ENCODE measurements around the gene OR51A4.
"Not testable (repeated sequence)": the region's sequence is repeated elsewhere in the genome, so short reads cannot be mapped to it uniquely, and the experiment has no call there.

Gene OR51A4, protein sequence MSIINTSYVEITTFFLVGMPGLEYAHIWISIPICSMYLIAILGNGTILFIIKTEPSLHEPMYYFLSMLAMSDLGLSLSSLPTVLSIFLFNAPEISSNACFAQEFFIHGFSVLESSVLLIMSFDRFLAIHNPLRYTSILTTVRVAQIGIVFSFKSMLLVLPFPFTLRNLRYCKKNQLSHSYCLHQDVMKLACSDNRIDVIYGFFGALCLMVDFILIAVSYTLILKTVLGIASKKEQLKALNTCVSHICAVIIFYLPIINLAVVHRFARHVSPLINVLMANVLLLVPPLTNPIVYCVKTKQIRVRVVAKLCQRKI

DNA sequence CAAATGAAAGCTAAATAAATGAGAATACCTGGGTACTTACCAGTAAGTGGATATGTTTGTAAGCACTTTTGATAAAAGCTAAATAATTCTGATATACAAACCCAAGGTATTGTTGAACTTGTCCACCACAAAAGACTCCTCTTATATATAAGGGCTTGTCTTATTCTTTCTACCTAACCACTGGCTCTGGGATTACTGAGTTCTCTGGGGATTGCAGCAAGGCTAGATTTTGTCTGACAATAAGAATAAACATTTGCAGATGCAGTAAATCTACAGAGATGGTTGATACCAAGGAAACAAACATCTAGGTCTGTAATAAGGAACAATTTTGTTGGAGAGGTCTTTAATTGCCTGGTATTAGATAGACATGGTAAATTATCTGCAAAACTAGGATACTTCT, at the start of gene OR51A4:
OR51A4 (minus strand) TSS at position 101 of the 400 bp plus-strand sequence. CDS start 505 bp downstream, outside the sequence.
- Histone ChIP-seq H3K9ac (ENCODE audit: low read depth, low read length) (no peak within 1 kb of the TSS), H3K4me1 (ENCODE audit: insufficient read depth, low read length) (no peaks in the 10 kb centered on the region), H3K36me3 (ENCODE audit: insufficient read depth, low read depth, low read length) (no peaks in the 10 kb centered on the region), H3K27me3 (ENCODE audit: insufficient read depth, low read length) (no peaks in the 10 kb centered on the region), H3K27ac (ENCODE audit: low read length) (no peak within 1 kb of the TSS), H3K9me3 (ENCODE audit: insufficient read depth, low read depth, low read length) (no peaks in the 10 kb centered on the region), H3K4me3 (ENCODE audit: low read length) (no peak within 1 kb of the TSS)

DNA sequence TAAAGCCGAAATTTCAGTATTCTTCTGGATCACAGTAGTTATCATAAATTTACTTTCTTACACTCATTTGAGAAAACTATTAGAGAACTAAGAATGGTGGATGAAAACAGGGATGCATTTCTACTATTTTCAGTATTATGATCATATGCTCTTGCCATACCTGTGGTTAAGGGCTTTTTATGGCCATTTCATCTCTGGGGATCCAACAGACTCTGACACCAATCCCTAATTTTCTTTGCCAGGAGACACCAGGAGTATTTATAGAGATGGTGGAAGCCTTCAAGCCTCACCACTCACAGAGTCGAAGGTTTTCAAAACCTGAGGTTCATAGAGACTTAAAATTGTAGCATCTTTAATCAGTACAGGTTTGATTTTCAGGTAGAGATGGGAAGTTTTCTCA, 47.1 kb upstream of the OR51A4 start, which contains the start of gene OR51L1:
OR51L1 (plus strand) TSS at position 301 of the 400 bp plus-strand sequence. CDS start 4,132 bp downstream, outside the sequence.
- Histone ChIP-seq H3K4me1 (ENCODE audit: insufficient read depth, low read length) (no peaks in the 10 kb centered on the region), H3K36me3 (ENCODE audit: insufficient read depth, low read depth, low read length) (no peaks in the 10 kb centered on the region), H3K27me3 (ENCODE audit: insufficient read depth, low read length) (no peaks in the 10 kb centered on the region), H3K4me3 (ENCODE audit: low read length) (no peak within 1 kb of the TSS), H3K27ac (ENCODE audit: low read length) (no peak within 1 kb of the TSS), H3K9ac (ENCODE audit: low read depth, low read length) (no peak within 1 kb of the TSS), H3K9me3 (ENCODE audit: insufficient read depth, low read depth, low read length) (no peaks in the 10 kb centered on the region)

DNA sequence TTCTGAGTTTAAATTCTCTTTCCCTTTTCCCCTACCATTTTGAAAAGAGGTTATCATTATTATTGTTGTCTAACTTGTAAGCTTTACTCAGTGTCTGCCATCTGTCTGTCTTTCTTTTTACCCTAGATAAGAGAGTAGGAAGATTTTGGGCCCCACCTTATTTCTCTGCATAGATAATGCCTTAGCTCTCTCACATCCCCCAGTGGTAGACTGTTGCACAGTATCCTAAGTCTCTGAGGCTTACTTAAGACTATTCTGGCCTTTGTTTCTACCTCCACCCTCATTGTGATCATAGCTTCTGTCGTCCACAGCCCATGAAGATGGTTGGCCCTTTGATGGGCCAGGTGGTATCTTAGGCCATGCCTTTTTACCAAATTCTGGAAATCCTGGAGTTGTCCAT, 43.7 kb upstream of the OR51A4 start:
- Histone ChIP-seq H3K4me1 (ENCODE audit: insufficient read depth, low read length) (no peaks in the 10 kb centered on the region), H3K27ac (ENCODE audit: low read length) (no peak overlapping the region), H3K36me3 (ENCODE audit: insufficient read depth, low read depth, low read length) (no peaks in the 10 kb centered on the region), H3K4me3 (ENCODE audit: low read length) (no peak overlapping the region), H3K27me3 (ENCODE audit: insufficient read depth, low read length) (no peaks in the 10 kb centered on the region), H3K9ac (ENCODE audit: low read depth, low read length) (no peak overlapping the region), H3K9me3 (ENCODE audit: insufficient read depth, low read depth, low read length) (no peaks in the 10 kb centered on the region)

DNA sequence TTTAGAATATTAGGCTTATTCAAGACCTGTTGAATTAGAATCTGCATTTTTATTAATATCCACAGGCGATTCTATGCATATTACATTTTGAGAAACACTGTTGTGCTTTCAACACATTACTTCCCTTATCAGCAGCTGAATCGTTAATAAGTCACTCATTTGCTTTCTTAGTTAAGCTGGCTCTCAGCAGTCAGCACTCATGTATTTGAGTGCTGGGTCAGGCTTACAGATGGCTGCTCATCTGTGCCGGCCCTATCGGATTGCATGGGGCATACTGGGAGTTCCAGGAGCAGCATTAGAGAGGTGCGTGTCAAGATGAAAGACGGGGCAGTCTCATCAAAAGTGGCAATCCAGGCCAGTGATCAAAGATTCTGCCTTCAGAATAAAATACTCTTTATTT, 36.4 kb upstream of the OR51A4 start:
- Histone ChIP-seq H3K27me3 (ENCODE audit: insufficient read depth, low read length) (no peaks in the 10 kb centered on the region), H3K9me3 (ENCODE audit: insufficient read depth, low read depth, low read length) (no peaks in the 10 kb centered on the region), H3K4me1 (ENCODE audit: insufficient read depth, low read length) (no peaks in the 10 kb centered on the region), H3K4me3 (ENCODE audit: low read length) (no peak overlapping the region), H3K27ac (ENCODE audit: low read length) (no peak overlapping the region), H3K36me3 (ENCODE audit: insufficient read depth, low read depth, low read length) (no peaks in the 10 kb centered on the region), H3K9ac (ENCODE audit: low read depth, low read length) (no peak overlapping the region)

DNA sequence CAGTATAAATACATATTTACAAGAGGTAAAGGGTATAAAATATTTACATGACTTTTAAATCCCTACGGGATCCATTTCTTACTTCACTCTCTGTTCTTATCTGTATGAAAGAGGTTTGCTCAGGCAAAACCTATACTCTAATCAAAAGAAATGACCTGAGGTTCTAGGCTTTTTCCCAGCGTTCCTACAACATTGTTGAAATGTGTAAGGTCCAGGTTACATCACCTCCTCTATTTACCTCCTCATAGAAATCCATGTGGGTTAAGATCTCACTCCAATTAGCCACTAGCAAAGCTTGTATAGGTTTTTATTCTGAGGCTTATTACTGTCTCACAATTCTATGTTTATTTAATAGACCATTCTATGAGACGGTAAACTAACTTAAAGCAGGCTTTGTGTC, 35.3 kb upstream of the OR51A4 start:
- no peaks in the 10 kb centered on the region for H3K27me3 ChIP-seq (ENCODE audit: insufficient read depth, low read length)
- no peak overlapping the region for H3K27ac ChIP-seq (ENCODE audit: low read length)
- no peak overlapping the region for H3K4me3 ChIP-seq (ENCODE audit: low read length)
- no peaks in the 10 kb centered on the region for H3K36me3 ChIP-seq (ENCODE audit: insufficient read depth, low read depth, low read length)
- H3K9ac ChIP-seq (ENCODE audit: low read depth, low read length): no peak overlapping the region
- H3K4me1 ChIP-seq (ENCODE audit: insufficient read depth, low read length): no peaks in the 10 kb centered on the region
- no peaks in the 10 kb centered on the region for H3K9me3 ChIP-seq (ENCODE audit: insufficient read depth, low read depth, low read length)

DNA sequence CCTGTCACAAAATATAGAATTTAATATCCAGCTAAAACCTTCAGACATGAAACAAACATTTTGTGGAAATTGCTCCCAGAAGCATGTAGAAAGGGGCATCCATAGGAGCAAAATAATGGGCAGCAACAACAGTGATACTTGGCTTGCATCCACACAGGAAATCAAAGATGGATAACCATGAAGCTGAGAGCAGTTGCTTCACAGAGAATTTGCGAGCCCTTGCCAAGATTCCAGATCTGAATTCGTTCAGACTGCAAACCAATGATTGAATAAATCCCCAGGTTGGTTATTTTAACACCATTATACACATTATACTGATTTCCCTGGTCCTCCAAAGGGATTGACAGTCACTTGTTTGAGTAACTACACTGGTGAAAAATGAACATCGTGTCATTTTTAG, 31.6 kb upstream of the OR51A4 start:
- Histone ChIP-seq H3K9me3 (ENCODE audit: insufficient read depth, low read depth, low read length) (no peaks in the 10 kb centered on the region), H3K4me1 (ENCODE audit: insufficient read depth, low read length) (no peaks in the 10 kb centered on the region), H3K9ac (ENCODE audit: low read depth, low read length) (no peak overlapping the region), H3K36me3 (ENCODE audit: insufficient read depth, low read depth, low read length) (no peaks in the 10 kb centered on the region), H3K27ac (ENCODE audit: low read length) (no peak overlapping the region), H3K27me3 (ENCODE audit: insufficient read depth, low read length) (no peaks in the 10 kb centered on the region), H3K4me3 (ENCODE audit: low read length) (no peak overlapping the region)

DNA sequence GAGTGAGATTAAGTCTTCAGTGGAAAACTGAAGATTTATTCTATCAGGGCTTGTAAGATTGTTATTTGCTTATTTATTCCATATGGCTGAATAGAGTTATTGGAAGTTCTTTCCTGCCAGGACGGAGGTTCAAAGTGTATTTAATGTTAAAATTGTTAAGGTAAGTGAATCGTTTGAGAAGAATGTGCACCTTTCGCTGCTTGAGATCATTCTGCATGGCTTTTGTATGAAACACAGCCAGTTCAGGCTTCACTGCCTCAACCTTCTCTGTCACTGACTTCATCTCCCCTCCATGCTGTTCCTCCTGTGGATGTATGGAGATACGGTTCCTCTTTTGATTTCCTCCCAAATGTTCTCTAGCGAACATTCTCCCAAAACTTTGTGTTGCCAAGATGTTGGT, 28.0 kb upstream of the OR51A4 start:
- Histone ChIP-seq H3K9me3 (ENCODE audit: insufficient read depth, low read depth, low read length) (no peaks in the 10 kb centered on the region), H3K9ac (ENCODE audit: low read depth, low read length) (no peak overlapping the region), H3K4me3 (ENCODE audit: low read length) (no peak overlapping the region), H3K4me1 (ENCODE audit: insufficient read depth, low read length) (no peaks in the 10 kb centered on the region), H3K27ac (ENCODE audit: low read length) (no peak overlapping the region), H3K36me3 (ENCODE audit: insufficient read depth, low read depth, low read length) (no peaks in the 10 kb centered on the region), H3K27me3 (ENCODE audit: insufficient read depth, low read length) (no peaks in the 10 kb centered on the region)

DNA sequence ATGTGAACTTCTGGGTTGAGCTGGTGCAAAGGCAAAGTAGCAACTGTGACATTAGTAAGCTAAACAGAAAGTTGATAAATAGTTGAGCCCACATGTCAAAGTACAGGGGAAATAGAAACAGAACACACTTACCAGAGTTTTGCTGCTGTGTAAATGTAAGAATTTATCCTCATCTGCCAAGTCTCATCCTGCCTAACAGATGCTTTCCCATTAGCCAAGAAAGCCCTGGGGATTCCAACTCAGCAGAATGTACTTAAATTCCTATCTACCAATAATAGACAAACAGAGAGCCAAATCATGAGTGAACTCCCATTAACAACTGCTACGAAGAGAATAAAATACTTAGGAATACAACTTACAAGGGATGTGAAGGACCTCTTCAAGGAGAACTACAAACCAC, 15.4 kb upstream of the OR51A4 start:
- Histone ChIP-seq H3K9ac (ENCODE audit: low read depth, low read length) (no peak overlapping the region), H3K36me3 (ENCODE audit: insufficient read depth, low read depth, low read length) (no peaks in the 10 kb centered on the region), H3K4me3 (ENCODE audit: low read length) (no peak overlapping the region)

DNA sequence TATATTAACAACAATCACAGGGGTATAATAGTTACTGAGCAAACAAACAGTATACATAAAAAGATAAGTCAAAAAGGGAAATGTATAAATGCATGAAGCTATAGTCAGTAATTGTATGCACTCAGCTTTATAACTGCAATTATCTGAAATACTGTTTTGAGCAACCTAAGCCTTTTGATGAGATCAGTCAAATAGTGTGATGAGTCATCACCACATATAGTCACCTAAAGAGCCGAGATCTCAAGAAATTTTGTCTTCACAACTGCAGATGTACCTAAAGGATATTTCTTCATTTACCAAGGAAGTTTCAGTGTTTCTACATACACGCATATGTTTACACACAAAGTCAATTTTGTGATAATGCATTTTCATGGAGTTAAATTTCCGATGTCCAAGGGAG, 13.5 kb upstream of the OR51A4 start:
- Histone ChIP-seq H3K4me1 (ENCODE audit: insufficient read depth, low read length) (no peaks in the 10 kb centered on the region), H3K27ac (ENCODE audit: low read length) (no peak overlapping the region), H3K9ac (ENCODE audit: low read depth, low read length) (no peak overlapping the region), H3K36me3 (ENCODE audit: insufficient read depth, low read depth, low read length) (no peaks in the 10 kb centered on the region), H3K9me3 (ENCODE audit: insufficient read depth, low read depth, low read length) (no peaks in the 10 kb centered on the region), H3K27me3 (ENCODE audit: insufficient read depth, low read length) (no peaks in the 10 kb centered on the region), H3K4me3 (ENCODE audit: low read length) (no peak overlapping the region)

More for the DNA sequence above, 15.4 kb upstream of the OR51A4 start:
- H3K9me3 ChIP-seq (ENCODE audit: insufficient read depth, low read depth, low read length): no peaks in the 10 kb centered on the region
- H3K27ac ChIP-seq (ENCODE audit: low read length): no peak overlapping the region
- no peaks in the 10 kb centered on the region for H3K27me3 ChIP-seq (ENCODE audit: insufficient read depth, low read length)
- H3K4me1 ChIP-seq (ENCODE audit: insufficient read depth, low read length): no peaks in the 10 kb centered on the region

DNA sequence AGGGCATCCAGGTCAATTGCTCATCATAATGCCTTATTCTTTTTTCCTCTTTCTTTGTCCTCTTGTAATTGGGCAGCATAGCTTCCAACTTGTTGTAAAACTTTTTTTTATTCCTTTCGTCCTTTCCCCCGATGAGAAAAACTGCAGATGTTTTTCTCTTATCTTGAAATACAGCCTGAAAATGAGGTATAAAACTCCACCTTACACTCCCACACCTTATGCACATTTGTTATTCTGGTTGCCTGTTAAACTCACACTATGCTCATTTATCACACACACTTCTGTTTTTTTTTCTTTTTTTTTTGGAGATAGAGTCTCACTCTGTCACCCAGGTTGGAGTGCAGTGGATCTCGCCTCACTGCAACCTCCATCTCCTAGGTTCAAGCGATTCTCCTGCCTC, 10.0 kb upstream of the OR51A4 start:
- Histone ChIP-seq H3K4me1 (ENCODE audit: insufficient read depth, low read length) (no peaks in the 10 kb centered on the region), H3K9ac (ENCODE audit: low read depth, low read length) (no peak overlapping the region), H3K4me3 (ENCODE audit: low read length) (no peak overlapping the region), H3K27ac (ENCODE audit: low read length) (no peak overlapping the region), H3K36me3 (ENCODE audit: insufficient read depth, low read depth, low read length) (no peaks in the 10 kb centered on the region), H3K27me3 (ENCODE audit: insufficient read depth, low read length) (no peaks in the 10 kb centered on the region), H3K9me3 (ENCODE audit: insufficient read depth, low read depth, low read length) (no peaks in the 10 kb centered on the region)

DNA sequence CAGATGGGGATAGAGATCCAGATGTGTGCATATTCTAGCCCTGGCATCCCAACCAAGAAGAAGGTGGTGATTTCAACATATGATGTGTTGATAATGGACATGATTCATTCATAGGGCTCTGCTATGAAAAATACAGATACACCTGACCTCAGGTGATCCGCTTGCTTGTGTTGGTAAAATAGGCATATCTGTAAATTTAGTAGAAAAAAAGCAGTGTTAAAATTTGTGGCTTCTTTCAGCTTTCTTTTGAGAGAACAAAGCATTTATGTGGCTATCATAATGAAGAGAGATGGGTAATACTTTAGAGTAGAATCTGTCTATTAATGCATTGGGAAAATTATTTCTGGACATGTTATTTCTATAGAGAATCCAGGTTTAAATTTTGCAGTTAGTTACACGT, 8.2 kb upstream of the OR51A4 start, which contains the start of gene OR51A2:
OR51A2 (minus strand) TSS at position 101 of the 400 bp plus-strand sequence; CDS start at position 101, 0 bp downstream.
- H3K27ac ChIP-seq (ENCODE audit: low read length); H3K4me1 ChIP-seq (ENCODE audit: insufficient read depth, low read length); H3K27me3 ChIP-seq (ENCODE audit: insufficient read depth, low read length); H3K9me3 ChIP-seq (ENCODE audit: insufficient read depth, low read depth, low read length); H3K4me3 ChIP-seq (ENCODE audit: low read length); H3K36me3 ChIP-seq (ENCODE audit: insufficient read depth, low read depth, low read length); H3K9ac ChIP-seq (ENCODE audit: low read depth, low read length): not testable (repeated sequence)

DNA sequence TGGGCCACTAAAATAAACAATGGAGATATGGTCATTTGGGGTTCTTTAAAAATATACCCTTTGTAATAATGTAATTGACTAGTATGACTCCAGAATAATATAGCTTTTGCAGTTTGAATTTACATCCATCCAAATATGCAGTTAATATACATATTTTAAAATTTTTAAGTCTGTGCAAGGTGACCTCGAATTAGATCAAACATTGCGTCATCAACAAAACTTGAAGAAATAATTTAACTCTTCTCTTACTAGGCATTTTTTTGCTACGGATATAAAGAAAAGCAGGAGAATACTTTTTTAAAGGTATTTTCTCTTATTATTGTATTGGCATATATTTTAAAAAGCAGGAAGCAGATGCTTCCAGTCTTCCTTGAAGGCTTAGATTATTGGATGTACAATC, 10.7 kb downstream of the OR51A4 start:
- Histone ChIP-seq H3K9me3 (ENCODE audit: insufficient read depth, low read depth, low read length) (no peaks in the 10 kb centered on the region), H3K4me1 (ENCODE audit: insufficient read depth, low read length) (no peaks in the 10 kb centered on the region), H3K4me3 (ENCODE audit: low read length) (no peak overlapping the region), H3K27ac (ENCODE audit: low read length) (no peak overlapping the region), H3K27me3 (ENCODE audit: insufficient read depth, low read length) (no peaks in the 10 kb centered on the region), H3K9ac (ENCODE audit: low read depth, low read length) (no peak overlapping the region), H3K36me3 (ENCODE audit: insufficient read depth, low read depth, low read length) (no peaks in the 10 kb centered on the region)

All from iPS-20b (cell line).